Body of pancreas (tissue), 4 donors: ENCODE measurements around the gene NUTF2. TPM values are rescaled to one million over a fixed set of nuclear protein-coding genes. Genes with fewer than 3 reads are reported as not detected.

Source experiments
- ATAC-seq: fragments of 150-250 bp; one replicate; pipeline ENCODE4 v1.9.1; 2016
- DNase-seq, 4 donors: peaks; one replicate each; pipeline ENCODE4 v3.0.0-alpha.2; 2019
- H3K27ac ChIP-seq, 4 donors: fragments of 200-600 bp; sonication (generic); 1 replicate in 3 of 4; 2 replicates in 1 of 4; pipeline versions ENCODE4 v1.5.1 to v1.6.1; 2016 to 2019; ENCODE audit warnings: mild to moderate bottlenecking in 1 of 4, mixed read lengths in 1 of 4, moderate library complexity in 1 of 4
- H3K27me3 ChIP-seq, 2 donors: fragments of 200-600 bp; sonication (generic); one replicate each; pipeline ENCODE4 v1.6.0; 2016; ENCODE audit warnings: mild to moderate bottlenecking in 1 of 2
- H3K36me3 ChIP-seq, 2 donors: fragments of 200-600 bp; sonication (generic); replicated peaks in 1 of 2; 2 replicates each; pipeline ENCODE4 v1.5.1; 2016; ENCODE audit warnings: low read depth in 2 of 2; ENCODE audit not compliant: insufficient read depth in 1 of 2
- H3K4me1 ChIP-seq: fragments of 200-600 bp; sonication (generic); one replicate; pipeline ENCODE4 v1.6.0; 2016
- H3K4me3 ChIP-seq, 2 donors: fragments of 200-600 bp; sonication (generic); 1 replicate in 1 of 2; 2 replicates in 1 of 2; pipeline ENCODE4 v1.5.1; 2016 to 2019
- H3K9me3 ChIP-seq, 3 donors: fragments of 200-600 bp; sonication (generic); 1 replicate in 2 of 3; 2 replicates in 1 of 3; pipeline ENCODE4 v1.5.1; 2016
- POLR2A ChIP-seq, 3 donors: fragments of 450-650 bp; IDR thresholded peaks; one replicate each; pipeline ENCODE4 v1.6.1; 2016; ENCODE audit warnings: antibody characterized with exemption in 3 of 3, mild to moderate bottlenecking in 2 of 3
- WGBS, 2 donors: methylation state at CpG; one replicate each; pipeline ENCODE4 v1.1.5; 2017; 5-methylcytosine and 5-hydroxymethylcytosine counted together
- intact Hi-C: fragments of 100-400 bp; cut with DNase I; formaldehyde crosslinking; loops from one replicate; pipeline ENCODE4 v1.15.1; 2023
- total RNA-seq, 2 donors: library from RNA; depleted of rRNA; stranded (reverse); fragments of >200 nt; gene quantifications; one replicate each; pipeline ENCODE4 v1.1.0, GENCODE V29; 2016
- TF ChIP-seq, protein P1 (sequence below), 7 experiments: fragments of 450-650 bp in 4 of 7; fragments of 200-600 bp in 3 of 7; sonication (generic) in 3 of 7; IDR thresholded peaks; one replicate each; pipeline ENCODE4 v1.5.1; 2016 to 2019; ENCODE audit warnings: antibody characterized with exemption in 7 of 7

Gene NUTF2
- total RNA-seq, 2 donors from 2014 or later: 39.2 to 42.8 TPM

GRCh38 chr16:67807148-67807682 lies 39.5 kb upstream of the NUTF2 start:
- no peaks in the 10 kb centered on the region for H3K9me3 ChIP-seq
- peaks cover 29% of the 10 kb centered on the region for H3K4me1 ChIP-seq
- no peaks in the 10 kb centered on the region for H3K36me3 ChIP-seq
- WGBS, 2 donors: 18 to 34% methylated on average over 17 to 24 of the region's 24 CpGs
- intact Hi-C loops: no loop called here
- H3K27me3 ChIP-seq: no peaks in the 10 kb centered on the region
- ATAC-seq: no peak
- H3K4me3 ChIP-seq: peak overlapping the region; percentile 19 to 66
- DNase-seq: no peak
- no peak for TF ChIP-seq POLR2A (IDR thresholded peaks at IDR 0.05)
- TF ChIP-seq, protein P1, sequence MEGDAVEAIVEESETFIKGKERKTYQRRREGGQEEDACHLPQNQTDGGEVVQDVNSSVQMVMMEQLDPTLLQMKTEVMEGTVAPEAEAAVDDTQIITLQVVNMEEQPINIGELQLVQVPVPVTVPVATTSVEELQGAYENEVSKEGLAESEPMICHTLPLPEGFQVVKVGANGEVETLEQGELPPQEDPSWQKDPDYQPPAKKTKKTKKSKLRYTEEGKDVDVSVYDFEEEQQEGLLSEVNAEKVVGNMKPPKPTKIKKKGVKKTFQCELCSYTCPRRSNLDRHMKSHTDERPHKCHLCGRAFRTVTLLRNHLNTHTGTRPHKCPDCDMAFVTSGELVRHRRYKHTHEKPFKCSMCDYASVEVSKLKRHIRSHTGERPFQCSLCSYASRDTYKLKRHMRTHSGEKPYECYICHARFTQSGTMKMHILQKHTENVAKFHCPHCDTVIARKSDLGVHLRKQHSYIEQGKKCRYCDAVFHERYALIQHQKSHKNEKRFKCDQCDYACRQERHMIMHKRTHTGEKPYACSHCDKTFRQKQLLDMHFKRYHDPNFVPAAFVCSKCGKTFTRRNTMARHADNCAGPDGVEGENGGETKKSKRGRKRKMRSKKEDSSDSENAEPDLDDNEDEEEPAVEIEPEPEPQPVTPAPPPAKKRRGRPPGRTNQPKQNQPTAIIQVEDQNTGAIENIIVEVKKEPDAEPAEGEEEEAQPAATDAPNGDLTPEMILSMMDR (IDR thresholded peaks at IDR 0.05): peak in 3 of 7 experiments; percentile 20 to 33 (median 22)
- H3K27ac ChIP-seq: peak overlapping the region in 3 of 4 donors; percentile 58 to 91 (median 89)

GRCh38 chr16:67811899-67812298 lies 34.8 kb upstream of the NUTF2 start:
- Histone ChIP-seq H3K4me3 (no peak overlapping the region), H3K27me3 (no peaks in the 10 kb centered on the region), H3K4me1 (peaks cover 7% of the 10 kb centered on the region), H3K36me3 (no peaks in the 10 kb centered on the region), H3K27ac (no peak overlapping the region), H3K9me3 (no peaks in the 10 kb centered on the region)
- WGBS, 2 donors: 93 to 94% methylated on average over 1 of the region's 1 CpG
- no peak for ATAC-seq
- intact Hi-C loops: loop anchor here (10.0 kb wide), 1 partner anchor 233 kb away; no protein-coding TSS in a partner anchor
- TF ChIP-seq POLR2A (IDR thresholded peaks at IDR 0.05): no peak
- TF ChIP-seq, protein P1 (IDR thresholded peaks at IDR 0.05): no peak
- no peak for DNase-seq

DNA sequence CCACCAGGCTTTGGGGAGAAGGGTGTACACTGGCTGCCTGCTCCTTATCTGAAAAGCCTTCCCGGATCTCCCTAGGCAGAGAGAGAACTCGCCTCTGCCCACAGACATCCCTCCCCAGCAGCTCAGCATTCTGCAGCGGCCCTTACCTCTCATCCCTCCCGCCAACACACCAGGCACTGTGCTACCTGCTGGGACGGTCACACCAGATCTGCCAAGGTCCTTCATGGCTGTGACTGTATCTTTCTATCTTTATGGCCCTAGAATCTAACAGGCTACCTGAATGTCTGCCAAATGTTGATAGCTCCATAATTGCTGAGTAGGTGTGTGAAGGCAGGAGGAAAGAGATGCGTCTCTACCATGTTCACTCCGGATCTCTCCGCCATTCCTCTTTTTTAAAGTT lies 32.2 kb upstream of the NUTF2 start:
- Histone ChIP-seq H3K4me3 (no peak overlapping the region), H3K27me3 (no peaks in the 10 kb centered on the region), H3K27ac (no peak overlapping the region), H3K9me3 (no peaks in the 10 kb centered on the region), H3K4me1 (no peaks in the 10 kb centered on the region), H3K36me3 (no peaks in the 10 kb centered on the region)
- WGBS, 2 donors: 87 to 91% methylated on average over 7 to 8 of the region's 8 CpGs
- DNase-seq: no peak
- no peak for ATAC-seq
- TF ChIP-seq POLR2A (IDR thresholded peaks at IDR 0.05): no peak
- TF ChIP-seq, protein P1 (IDR thresholded peaks at IDR 0.05): no peak
- intact Hi-C loops: loop anchor here (10.0 kb wide), 1 partner anchor 230 kb away; no protein-coding TSS in a partner anchor

- WGBS, 2 donors: 81 to 82% methylated on average over 5 to 11 of the region's 11 CpGs
- Histone ChIP-seq H3K27me3 (no peaks in the 10 kb centered on the region), H3K36me3 (no peaks in the 10 kb centered on the region), H3K4me3 (no peak overlapping the region), H3K9me3 (no peaks in the 10 kb centered on the region), H3K4me1 (no peaks in the 10 kb centered on the region), H3K27ac (no peak overlapping the region)
- DNase-seq (no peak), ATAC-seq (no peak)
- TF ChIP-seq POLR2A (IDR thresholded peaks at IDR 0.05): no peak
- TF ChIP-seq, protein P1 (IDR thresholded peaks at IDR 0.05): no peak
- intact Hi-C loops: no loop called here
Observed at GRCh38 chr16:67820608-67821259, 26.0 kb upstream of the NUTF2 start.
